Measurements from ENCODE around the gene AKAP6. TPM values are rescaled to one million over a fixed set of nuclear protein-coding genes. Genes with fewer than 3 reads are reported as not detected.

The AKAP6 gene
- total RNA-seq, 1 donor from 2014 or later: 0.51 TPM

GRCh38 chr14:32744811-32745445, 415.8 kb downstream of the AKAP6 start:
- intact Hi-C loops (cut with micrococcal nuclease): no loop called here
- H3K36me3 Mint-ChIP-seq (ENCODE audit: low read depth): no peaks in the 10 kb centered on the region
- H3K27me3 Mint-ChIP-seq: no peaks in the 10 kb centered on the region
- H3K27ac Mint-ChIP-seq: no peak overlapping the region
- H3K4me3 Mint-ChIP-seq: no peak overlapping the region
- H3K9me3 Mint-ChIP-seq: peaks cover 9% of the 10 kb centered on the region
- no peaks in the 10 kb centered on the region for H3K4me1 Mint-ChIP-seq
- no peak for DNase-seq

- H3K9me3 Mint-ChIP-seq: no peaks in the 10 kb centered on the region
- no peaks in the 10 kb centered on the region for H3K27me3 Mint-ChIP-seq
- H3K4me1 Mint-ChIP-seq: no peaks in the 10 kb centered on the region
- H3K4me3 Mint-ChIP-seq: no peak overlapping the region
- no peak overlapping the region for H3K27ac Mint-ChIP-seq
- intact Hi-C loops (cut with micrococcal nuclease): no loop called here
- no peak for DNase-seq
- H3K36me3 Mint-ChIP-seq (ENCODE audit: low read depth): no peaks in the 10 kb centered on the region
These were observed 425.1 kb downstream of the AKAP6 start for GRCh38 chr14:32754209-32754608.

- Mint-ChIP-seq H3K27me3 (no peaks in the 10 kb centered on the region), H3K9me3 (no peaks in the 10 kb centered on the region), H3K4me1 (no peaks in the 10 kb centered on the region), H3K36me3 (ENCODE audit: low read depth) (no peaks in the 10 kb centered on the region), H3K4me3 (no peak overlapping the region), H3K27ac (no peak overlapping the region)
- intact Hi-C loops (cut with micrococcal nuclease): no loop called here
- no peak for DNase-seq
These were observed 427.1 kb downstream of the AKAP6 start for GRCh38 chr14:32756173-32756572.

GRCh38 chr14:32756775-32757174, 427.7 kb downstream of the AKAP6 start:
- intact Hi-C loops (cut with micrococcal nuclease): no loop called here
- H3K9me3 Mint-ChIP-seq: no peaks in the 10 kb centered on the region
- DNase-seq: no peak
- H3K4me1 Mint-ChIP-seq: no peaks in the 10 kb centered on the region
- no peaks in the 10 kb centered on the region for H3K27me3 Mint-ChIP-seq
- no peak overlapping the region for H3K27ac Mint-ChIP-seq
- no peaks in the 10 kb centered on the region for H3K36me3 Mint-ChIP-seq (ENCODE audit: low read depth)
- H3K4me3 Mint-ChIP-seq: no peak overlapping the region

GRCh38 chr14:32757568-32757967, 428.5 kb downstream of the AKAP6 start:
- no peak overlapping the region for H3K27ac Mint-ChIP-seq
- no peaks in the 10 kb centered on the region for H3K27me3 Mint-ChIP-seq
- H3K4me3 Mint-ChIP-seq: no peak overlapping the region
- no peaks in the 10 kb centered on the region for H3K4me1 Mint-ChIP-seq
- no peaks in the 10 kb centered on the region for H3K36me3 Mint-ChIP-seq (ENCODE audit: low read depth)
- intact Hi-C loops (cut with micrococcal nuclease): no loop called here
- no peaks in the 10 kb centered on the region for H3K9me3 Mint-ChIP-seq
- no peak for DNase-seq

GRCh38 chr14:32761381-32761968, 432.4 kb downstream of the AKAP6 start:
- Mint-ChIP-seq H3K36me3 (ENCODE audit: low read depth) (no peaks in the 10 kb centered on the region), H3K4me1 (no peaks in the 10 kb centered on the region), H3K9me3 (no peaks in the 10 kb centered on the region), H3K27ac (no peak overlapping the region), H3K4me3 (no peak overlapping the region), H3K27me3 (no peaks in the 10 kb centered on the region)
- intact Hi-C loops (cut with micrococcal nuclease): no loop called here
- DNase-seq: no peak

GRCh38 chr14:32762886-32763285, 433.8 kb downstream of the AKAP6 start:
- Mint-ChIP-seq H3K4me3 (no peak overlapping the region), H3K9me3 (no peaks in the 10 kb centered on the region), H3K27me3 (no peaks in the 10 kb centered on the region), H3K4me1 (no peaks in the 10 kb centered on the region), H3K27ac (no peak overlapping the region), H3K36me3 (ENCODE audit: low read depth) (no peaks in the 10 kb centered on the region)
- no peak for DNase-seq
- intact Hi-C loops (cut with micrococcal nuclease): no loop called here

GRCh38 chr14:32763673-32764072, 434.6 kb downstream of the AKAP6 start:
- no peaks in the 10 kb centered on the region for H3K27me3 Mint-ChIP-seq
- H3K27ac Mint-ChIP-seq: no peak overlapping the region
- no peaks in the 10 kb centered on the region for H3K36me3 Mint-ChIP-seq (ENCODE audit: low read depth)
- no peak for DNase-seq
- no peaks in the 10 kb centered on the region for H3K4me1 Mint-ChIP-seq
- no peak overlapping the region for H3K4me3 Mint-ChIP-seq
- H3K9me3 Mint-ChIP-seq: no peaks in the 10 kb centered on the region
- intact Hi-C loops (cut with micrococcal nuclease): no loop called here

- DNase-seq: no peak
- intact Hi-C loops (cut with micrococcal nuclease): no loop called here
- no peak overlapping the region for H3K27ac Mint-ChIP-seq
- H3K27me3 Mint-ChIP-seq: no peaks in the 10 kb centered on the region
- no peaks in the 10 kb centered on the region for H3K4me1 Mint-ChIP-seq
- H3K9me3 Mint-ChIP-seq: no peaks in the 10 kb centered on the region
- H3K4me3 Mint-ChIP-seq: no peak overlapping the region
- no peaks in the 10 kb centered on the region for H3K36me3 Mint-ChIP-seq (ENCODE audit: low read depth)
These were observed 435.0 kb downstream of the AKAP6 start for GRCh38 chr14:32764131-32764530.

- H3K36me3 Mint-ChIP-seq (ENCODE audit: low read depth): no peaks in the 10 kb centered on the region
- intact Hi-C loops (cut with micrococcal nuclease): no loop called here
- no peaks in the 10 kb centered on the region for H3K9me3 Mint-ChIP-seq
- no peak overlapping the region for H3K27ac Mint-ChIP-seq
- H3K27me3 Mint-ChIP-seq: no peaks in the 10 kb centered on the region
- no peak overlapping the region for H3K4me3 Mint-ChIP-seq
- DNase-seq: no peak
- H3K4me1 Mint-ChIP-seq: no peaks in the 10 kb centered on the region
These were observed 441.3 kb downstream of the AKAP6 start for GRCh38 chr14:32770422-32770821.

- intact Hi-C loops (cut with micrococcal nuclease): no loop called here
- H3K27ac Mint-ChIP-seq: no peak overlapping the region
- no peaks in the 10 kb centered on the region for H3K27me3 Mint-ChIP-seq
- no peak for DNase-seq
- H3K36me3 Mint-ChIP-seq (ENCODE audit: low read depth): no peaks in the 10 kb centered on the region
- no peaks in the 10 kb centered on the region for H3K9me3 Mint-ChIP-seq
- no peak overlapping the region for H3K4me3 Mint-ChIP-seq
- no peaks in the 10 kb centered on the region for H3K4me1 Mint-ChIP-seq
These were observed 445.1 kb downstream of the AKAP6 start for GRCh38 chr14:32774214-32774613.

GRCh38 chr14:32779840-32780239, 450.7 kb downstream of the AKAP6 start:
- DNase-seq: no peak
- Mint-ChIP-seq H3K4me1 (no peaks in the 10 kb centered on the region), H3K27me3 (no peaks in the 10 kb centered on the region), H3K4me3 (no peak overlapping the region), H3K27ac (no peak overlapping the region), H3K36me3 (ENCODE audit: low read depth) (no peaks in the 10 kb centered on the region), H3K9me3 (no peaks in the 10 kb centered on the region)
- intact Hi-C loops (cut with micrococcal nuclease): no loop called here

GRCh38 chr14:32784405-32784804, 455.3 kb downstream of the AKAP6 start:
- H3K36me3 Mint-ChIP-seq (ENCODE audit: low read depth): no peaks in the 10 kb centered on the region
- H3K9me3 Mint-ChIP-seq: peaks cover 6% of the 10 kb centered on the region
- no peaks in the 10 kb centered on the region for H3K27me3 Mint-ChIP-seq
- no peaks in the 10 kb centered on the region for H3K4me1 Mint-ChIP-seq
- DNase-seq: no peak
- H3K4me3 Mint-ChIP-seq: no peak overlapping the region
- H3K27ac Mint-ChIP-seq: no peak overlapping the region
- intact Hi-C loops (cut with micrococcal nuclease): no loop called here

GRCh38 chr14:32785585-32785984, 456.5 kb downstream of the AKAP6 start:
- no peaks in the 10 kb centered on the region for H3K36me3 Mint-ChIP-seq (ENCODE audit: low read depth)
- H3K27me3 Mint-ChIP-seq: no peaks in the 10 kb centered on the region
- no peak overlapping the region for H3K27ac Mint-ChIP-seq
- no peaks in the 10 kb centered on the region for H3K4me1 Mint-ChIP-seq
- no peak overlapping the region for H3K4me3 Mint-ChIP-seq
- intact Hi-C loops (cut with micrococcal nuclease): no loop called here
- peaks cover 12% of the 10 kb centered on the region for H3K9me3 Mint-ChIP-seq
- no peak for DNase-seq

GRCh38 chr14:32786886-32787285, 457.8 kb downstream of the AKAP6 start:
- no peak overlapping the region for H3K27ac Mint-ChIP-seq
- H3K36me3 Mint-ChIP-seq (ENCODE audit: low read depth): no peaks in the 10 kb centered on the region
- intact Hi-C loops (cut with micrococcal nuclease): no loop called here
- H3K4me1 Mint-ChIP-seq: no peaks in the 10 kb centered on the region
- no peaks in the 10 kb centered on the region for H3K27me3 Mint-ChIP-seq
- H3K9me3 Mint-ChIP-seq: peaks cover 14% of the 10 kb centered on the region
- no peak overlapping the region for H3K4me3 Mint-ChIP-seq
- no peak for DNase-seq

Data from activated CD4-positive, alpha-beta T cell treated with anti-CD3 and anti-CD28 coated beads, Interleukin-2, amount 10 ng/mL, durations not matched to agents 24 days and 14 days (primary cell).